IMR-90 (cell line): Measurements from ENCODE around the gene SLFN12.

Experiments
- CEBPB ChIP-seq: IDR thresholded peaks from 2 replicates; pipeline ENCODE4 v1.6.1; 2012; ENCODE audit warnings: low read depth, low read length, improper control_type of control experiment
- MAFK ChIP-seq: IDR thresholded peaks from 2 replicates; pipeline ENCODE4 v1.6.1; 2012; ENCODE audit warnings: low read depth, low read length, improper control_type of control experiment
- MAZ ChIP-seq: IDR thresholded peaks from 2 replicates; pipeline ENCODE4 v1.6.1; 2012; ENCODE audit warnings: low read depth, mild to moderate bottlenecking, low read length, improper control_type of control experiment, moderate library complexity, borderline replicate concordance
- MXI1 ChIP-seq: IDR thresholded peaks from 2 replicates; pipeline ENCODE4 v1.6.1; 2012; ENCODE audit warnings: low read depth, mild to moderate bottlenecking, low read length, moderate library complexity, borderline replicate concordance
- NFE2L2 ChIP-seq: fragments of 150-350 bp; IDR thresholded peaks from 2 replicates; pipeline ENCODE4 v1.6.1; 2016; ENCODE audit warnings: low read depth, mild to moderate bottlenecking, low read length
- POLR2A ChIP-seq: IDR thresholded peaks from 2 replicates; pipeline ENCODE4 v1.6.1; 2012; ENCODE audit warnings: mild to moderate bottlenecking, low read depth, low read length
- RAD21 ChIP-seq: IDR thresholded peaks from 2 replicates; pipeline ENCODE4 v1.6.1; 2012; ENCODE audit warnings: low read length, improper control_type of control experiment
- RCOR1 ChIP-seq: IDR thresholded peaks from 2 replicates; pipeline ENCODE4 v1.6.1; 2012; ENCODE audit warnings: mild to moderate bottlenecking, low read length, improper control_type of control experiment; ENCODE audit not compliant: insufficient replicate concordance
- RFX5 ChIP-seq: IDR thresholded peaks from 2 replicates; pipeline ENCODE4 v1.8.0; 2012; ENCODE audit warnings: low read depth, mild to moderate bottlenecking, low read length, moderate library complexity
- SMC3 ChIP-seq: fragments of 150-350 bp; IDR thresholded peaks from 2 replicates; pipeline ENCODE4 v1.6.1; 2016; ENCODE audit warnings: low read depth, mild to moderate bottlenecking, antibody characterized with exemption, low read length, moderate library complexity
- TF ChIP-seq, protein P1 (sequence below): conservative IDR thresholded peaks from 2 replicates; pipeline ENCODE4 v1.5.1; 2012; ENCODE audit warnings: mild to moderate bottlenecking, low read depth, low read length, improper control_type of control experiment

DNA sequence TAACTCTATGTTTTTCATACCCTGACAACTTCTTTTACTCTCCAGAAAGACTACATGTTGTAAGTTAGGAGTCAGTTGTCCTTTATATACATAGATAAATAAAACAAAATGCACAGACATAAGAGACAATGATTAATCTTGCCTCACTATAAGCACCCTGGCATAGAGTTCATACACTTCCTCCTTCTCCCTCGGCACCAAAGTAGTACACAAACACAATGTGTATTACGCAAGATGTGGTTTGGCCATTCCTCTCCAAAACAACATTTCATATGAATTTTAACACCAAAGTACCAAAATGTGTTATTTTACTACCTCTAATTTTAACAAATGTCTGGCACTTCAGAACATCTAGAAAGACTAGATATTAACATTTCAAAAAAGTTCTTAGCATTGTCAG lies 41.6 kb downstream of the SLFN12 start:
- TF ChIP-seq MAZ (no peak), RAD21 (no peak), RCOR1 (no peak), MAFK (no peak), POLR2A (no peak), CEBPB (peak; percentile 89), RFX5 (no peak), NFE2L2 (no peak), MXI1 (no peak), SMC3 (no peak)
- TF ChIP-seq, protein P1, sequence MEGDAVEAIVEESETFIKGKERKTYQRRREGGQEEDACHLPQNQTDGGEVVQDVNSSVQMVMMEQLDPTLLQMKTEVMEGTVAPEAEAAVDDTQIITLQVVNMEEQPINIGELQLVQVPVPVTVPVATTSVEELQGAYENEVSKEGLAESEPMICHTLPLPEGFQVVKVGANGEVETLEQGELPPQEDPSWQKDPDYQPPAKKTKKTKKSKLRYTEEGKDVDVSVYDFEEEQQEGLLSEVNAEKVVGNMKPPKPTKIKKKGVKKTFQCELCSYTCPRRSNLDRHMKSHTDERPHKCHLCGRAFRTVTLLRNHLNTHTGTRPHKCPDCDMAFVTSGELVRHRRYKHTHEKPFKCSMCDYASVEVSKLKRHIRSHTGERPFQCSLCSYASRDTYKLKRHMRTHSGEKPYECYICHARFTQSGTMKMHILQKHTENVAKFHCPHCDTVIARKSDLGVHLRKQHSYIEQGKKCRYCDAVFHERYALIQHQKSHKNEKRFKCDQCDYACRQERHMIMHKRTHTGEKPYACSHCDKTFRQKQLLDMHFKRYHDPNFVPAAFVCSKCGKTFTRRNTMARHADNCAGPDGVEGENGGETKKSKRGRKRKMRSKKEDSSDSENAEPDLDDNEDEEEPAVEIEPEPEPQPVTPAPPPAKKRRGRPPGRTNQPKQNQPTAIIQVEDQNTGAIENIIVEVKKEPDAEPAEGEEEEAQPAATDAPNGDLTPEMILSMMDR = no peak
